Measurements from ENCODE around the gene DCAF8L2.
"Not testable (repeated sequence)": the region's sequence is repeated elsewhere in the genome, so short reads cannot be mapped to it uniquely, and the experiment has no call there.

DCAF8L2 gene

DNA sequence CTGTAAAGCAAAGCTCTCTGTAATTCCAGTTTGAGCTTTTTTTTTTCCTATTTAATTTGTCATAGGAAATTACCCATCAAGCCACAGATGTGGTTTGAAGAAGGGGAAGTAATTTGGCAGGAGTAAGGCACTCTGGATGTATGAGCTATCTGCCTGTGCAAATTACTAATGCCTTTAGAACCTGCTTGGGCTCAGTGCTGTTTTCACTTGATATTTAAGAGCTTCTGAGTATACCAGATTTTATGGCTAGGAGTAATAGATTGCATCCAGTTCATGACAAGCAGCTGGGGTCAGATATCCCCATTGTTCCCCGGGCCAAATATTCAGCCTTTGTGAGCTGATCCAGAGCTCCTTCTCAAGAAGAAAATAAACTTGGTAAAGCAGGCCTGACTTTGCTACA, 89.1 kb downstream of the DCAF8L2 start:
- DNase-seq (ENCODE audit: low read depth in 2 of 2), result no peak

DNA sequence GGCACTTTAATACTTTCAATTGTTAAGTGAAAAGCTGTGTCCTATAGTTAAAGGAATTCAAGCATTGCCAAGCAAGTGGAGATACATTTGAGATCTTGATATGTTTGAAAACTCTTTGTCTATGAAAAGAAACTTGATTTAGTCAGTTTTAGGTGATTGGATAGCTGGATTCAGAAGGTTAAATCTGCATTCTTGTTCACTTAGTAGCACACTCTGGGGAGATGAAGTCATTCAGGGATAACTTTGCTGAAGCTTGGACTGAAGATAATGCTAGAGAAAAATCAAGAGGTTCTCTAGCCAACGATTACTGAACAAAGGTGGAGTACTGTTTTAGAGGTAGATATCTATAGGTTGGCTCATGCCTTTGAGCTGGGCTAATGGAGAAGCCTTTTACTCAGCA, 90.6 kb downstream of the DCAF8L2 start:
- no peak for DNase-seq (ENCODE audit: low read depth in 2 of 2)

DNA sequence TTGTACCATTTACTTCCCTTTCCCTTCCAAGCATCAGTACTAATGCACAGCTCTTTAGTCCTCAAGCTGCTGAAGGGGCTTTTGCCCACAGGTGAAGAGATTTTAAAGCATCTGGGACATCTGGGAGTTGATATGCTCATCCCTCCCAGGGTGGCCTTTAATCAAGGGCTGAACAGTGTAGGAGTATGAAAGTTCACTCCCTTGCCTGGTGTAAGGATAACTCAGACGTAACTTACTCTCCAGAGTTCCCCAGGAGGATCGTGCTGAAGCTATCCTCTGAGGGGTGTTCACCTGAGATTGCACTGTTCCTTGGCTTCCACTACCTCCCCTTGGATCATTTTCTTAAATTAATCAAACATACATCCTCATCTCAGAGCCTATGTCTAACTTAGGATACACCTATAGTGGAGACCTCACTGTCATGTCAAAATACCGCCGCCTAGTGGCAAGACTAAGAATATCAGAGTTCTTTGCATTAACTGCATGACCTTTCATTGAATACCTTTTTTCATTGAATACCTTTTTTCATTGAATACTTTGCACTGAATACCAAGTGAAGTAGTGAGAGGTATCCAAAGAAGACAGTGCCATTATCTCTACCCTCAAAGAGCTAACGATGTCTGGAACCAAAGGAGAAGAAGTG, 93.5 kb downstream of the DCAF8L2 start:
- DNase-seq (ENCODE audit: low read depth in 2 of 2), result not testable (repeated sequence)

GRCh38 chrX:27694667-27695066, 104.5 kb downstream of the DCAF8L2 start:
- DNase-seq (ENCODE audit: low read depth in 2 of 2), result no peak

- DNase-seq (ENCODE audit: low read depth in 2 of 2), result no peak
Observed at GRCh38 chrX:27706526-27706925, 116.4 kb downstream of the DCAF8L2 start.

DNA sequence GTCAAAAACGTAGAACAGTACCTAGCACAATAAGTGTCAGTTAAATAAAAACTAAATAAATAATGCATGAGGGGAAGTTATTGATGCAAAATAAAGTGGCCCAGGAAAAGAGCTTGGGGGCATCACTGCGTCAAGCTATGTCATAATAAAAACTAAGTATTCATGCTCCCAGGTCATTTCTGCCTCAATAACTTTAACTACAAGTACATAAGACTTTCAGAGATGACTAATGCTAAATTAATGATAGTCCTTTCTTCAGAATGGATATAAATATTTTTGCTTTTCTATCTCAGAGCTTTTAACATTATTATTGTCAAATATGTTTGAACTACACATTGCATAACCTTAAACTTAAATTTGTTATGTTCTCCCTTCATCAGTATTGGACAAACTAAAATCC, 125.5 kb downstream of the DCAF8L2 start:
- no peak for DNase-seq (ENCODE audit: low read depth in 2 of 2)

DNA sequence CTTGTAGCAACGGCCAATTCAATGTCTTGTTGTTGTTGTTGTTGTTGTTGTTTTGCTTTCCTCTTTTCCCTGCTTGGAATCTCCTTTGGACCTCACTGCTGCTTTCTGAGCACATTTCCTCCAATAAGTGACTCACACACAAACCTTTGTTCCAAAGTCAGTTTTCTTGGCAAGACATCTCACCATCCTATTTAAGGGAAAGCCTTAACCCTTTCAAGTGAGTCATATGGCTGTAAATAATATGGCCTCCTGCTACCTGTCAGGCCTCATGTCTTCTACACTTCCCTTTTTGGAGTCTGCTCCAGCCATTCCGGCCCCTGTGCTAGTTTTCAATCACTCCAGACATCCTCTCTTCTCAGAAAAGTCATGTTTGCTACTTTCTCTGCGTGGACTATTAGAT, 138.1 kb downstream of the DCAF8L2 start:
- DNase-seq (ENCODE audit: low read depth in 2 of 2), result no peak

GRCh38 chrX:27731962-27732361, 141.8 kb downstream of the DCAF8L2 start:
- DNase-seq (ENCODE audit: low read depth in 2 of 2), result no peak

DNA sequence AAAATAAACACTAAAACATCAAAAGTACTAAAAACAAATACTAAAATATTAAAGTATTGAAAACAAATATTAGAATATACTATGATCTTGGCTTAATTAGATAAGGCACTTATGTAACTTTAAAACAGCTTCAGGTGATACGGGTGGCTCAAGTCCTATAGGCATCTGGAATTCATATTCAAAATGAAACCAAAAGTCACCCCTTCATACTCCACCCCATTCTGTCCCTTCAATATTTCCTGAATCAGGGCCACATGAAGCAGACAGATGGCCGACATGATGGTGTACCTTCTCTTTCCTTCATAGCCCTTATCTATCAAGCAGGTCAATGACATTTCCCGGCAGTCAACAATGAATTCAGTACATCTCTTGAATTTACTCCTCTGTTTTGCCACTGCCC, 145.8 kb downstream of the DCAF8L2 start:
- DNase-seq (ENCODE audit: low read depth in 2 of 2), result no peak

GRCh38 chrX:27740933-27741332, 150.8 kb downstream of the DCAF8L2 start:
- no peak for DNase-seq (ENCODE audit: low read depth in 2 of 2)

- DNase-seq (ENCODE audit: low read depth in 2 of 2), result not testable (repeated sequence)
Observed at GRCh38 chrX:27743521-27743920, 153.4 kb downstream of the DCAF8L2 start.

- no peak for DNase-seq (ENCODE audit: low read depth in 2 of 2)
Observed at GRCh38 chrX:27746516-27746915, 156.4 kb downstream of the DCAF8L2 start.

DNA sequence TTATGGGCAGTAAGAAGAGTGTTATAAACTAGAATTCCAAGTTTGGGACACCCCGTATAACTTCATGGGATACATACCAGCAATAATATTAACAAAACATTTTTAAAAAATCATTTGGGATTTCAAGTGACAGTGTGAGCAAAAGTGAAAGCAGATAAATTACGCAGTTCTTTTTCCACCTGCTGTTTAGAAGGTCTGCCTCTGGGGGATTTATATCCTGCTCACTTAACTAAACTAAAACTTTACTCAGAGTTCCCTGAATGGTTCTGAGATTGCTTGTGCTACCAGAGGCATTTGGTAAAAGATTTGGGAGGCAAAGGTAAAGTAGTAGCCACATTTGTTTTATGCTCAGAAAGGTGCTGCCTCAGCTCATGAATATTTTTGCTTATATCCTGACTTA, 160.2 kb downstream of the DCAF8L2 start:
- not testable (repeated sequence) for DNase-seq (ENCODE audit: low read depth in 2 of 2)

- no peak for DNase-seq (ENCODE audit: low read depth in 2 of 2)
Observed at GRCh38 chrX:27751976-27752375, 161.8 kb downstream of the DCAF8L2 start.

DNA sequence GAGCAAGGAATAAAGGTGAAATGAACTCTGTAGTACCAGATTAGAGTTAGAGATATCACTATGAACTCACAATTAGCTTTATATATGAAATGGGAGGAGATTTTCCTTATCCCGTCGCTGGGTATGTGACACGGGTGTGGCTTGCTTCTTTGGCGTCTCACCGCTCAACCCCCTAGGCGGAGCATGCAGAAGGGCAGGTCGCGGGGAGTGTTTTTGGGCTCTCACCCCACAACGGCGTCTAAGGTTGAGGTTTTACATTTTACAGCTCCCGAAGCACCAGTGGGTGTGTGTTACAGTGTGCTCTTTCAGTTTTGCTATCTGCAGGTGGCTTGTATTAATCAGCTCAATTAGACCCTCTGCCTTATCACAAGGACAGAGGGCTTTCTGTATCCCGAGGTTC, 175.6 kb downstream of the DCAF8L2 start:
- no peak for DNase-seq (ENCODE audit: low read depth in 2 of 2)

GRCh38 chrX:27767387-27767786, 177.2 kb downstream of the DCAF8L2 start:
- no peak for DNase-seq (ENCODE audit: low read depth in 2 of 2)

DNA sequence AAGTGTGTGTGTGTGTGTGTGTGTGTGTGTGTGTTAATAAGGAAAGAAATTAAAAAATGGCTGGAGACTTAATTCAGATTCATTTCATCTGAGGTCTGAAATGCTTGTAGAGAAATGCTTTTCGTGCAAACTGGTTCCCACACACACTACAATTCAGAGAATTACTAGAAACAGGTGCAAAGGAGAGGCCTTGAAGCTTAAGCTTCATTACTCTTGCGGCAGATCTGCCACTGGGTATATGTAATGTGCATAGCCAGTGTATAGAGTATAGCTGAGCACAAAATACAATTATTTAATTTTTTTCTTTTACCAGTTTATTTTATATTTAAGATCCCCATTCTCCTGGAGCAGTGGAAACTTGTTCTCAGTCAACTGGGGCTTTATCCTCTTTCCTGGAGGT, 185.8 kb downstream of the DCAF8L2 start:
- DNase-seq (ENCODE audit: low read depth in 2 of 2), result no peak

DNA sequence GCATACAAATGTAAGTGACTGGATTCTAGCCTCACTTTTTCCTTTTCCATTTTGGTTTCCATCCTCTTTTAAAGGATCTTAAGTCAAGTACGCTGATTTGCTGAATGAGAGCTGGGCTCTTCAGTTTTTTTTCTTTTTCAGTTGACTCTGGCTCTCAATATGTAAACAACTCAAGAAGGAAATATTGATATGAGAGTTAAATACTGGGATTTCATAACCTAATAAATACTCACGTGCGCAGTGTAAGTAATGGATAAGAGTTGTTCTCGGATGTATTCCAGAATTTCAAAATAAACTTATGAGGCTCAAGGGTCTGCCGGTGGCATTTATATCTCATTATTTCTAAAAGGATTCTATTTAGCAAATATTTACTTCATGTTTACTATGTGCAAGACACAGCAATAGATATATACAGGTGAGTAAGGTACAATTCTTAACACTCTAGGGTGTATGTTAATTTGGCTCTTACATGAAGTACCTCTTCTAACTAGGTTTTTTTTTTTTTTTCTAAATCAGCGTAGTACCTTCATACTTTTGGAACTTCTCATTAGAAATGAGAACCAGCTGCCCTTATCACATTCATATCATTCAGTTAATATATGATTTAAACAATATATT, 206.6 kb downstream of the DCAF8L2 start:
- no peak for DNase-seq (ENCODE audit: low read depth in 2 of 2)

DNA sequence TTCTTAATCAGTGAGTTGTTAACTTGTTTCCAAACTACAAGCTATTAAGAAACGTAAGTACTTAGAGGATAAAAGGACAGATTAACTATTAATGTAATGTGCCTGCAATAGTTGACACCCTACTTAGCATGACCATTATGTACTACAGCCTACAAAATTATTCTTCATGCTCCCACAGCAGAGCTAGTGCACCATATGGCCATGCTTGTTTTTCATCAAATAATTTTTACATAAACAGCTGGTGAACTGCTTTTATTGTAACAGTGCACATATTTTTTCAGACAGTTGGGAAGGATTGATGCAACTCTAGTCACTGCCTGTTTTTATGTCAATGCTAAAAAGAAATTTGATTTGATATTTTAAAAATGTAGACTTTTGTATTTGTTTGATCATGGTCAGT, 207.4 kb downstream of the DCAF8L2 start:
- DNase-seq (ENCODE audit: low read depth in 2 of 2), result no peak

Measured in stimulated activated CD8-positive, alpha-beta memory T cell treated with anti-CD3 and anti-CD28 coated beads, Interleukin-15, amount 100 ng/mL, for 4 hours (primary cell).